Measurements from ENCODE around the gene VILL.
A peak's percentile ranks its signal among the peaks of the same experiment; 100 is the strongest.

VILL gene

GRCh38 chr3:37995652-37996641 lies 5.4 kb downstream of the VILL start:
- no peak for TF ChIP-seq CTCF (IDR thresholded peaks at IDR 0.05; ENCODE audit: low read depth, low read length)
- Histone ChIP-seq H3K27me3 (no peaks in the 10 kb centered on the region), H3K4me3 (ENCODE audit: low read depth, low read length) (no peak overlapping the region), H3K9me3 (no peaks in the 10 kb centered on the region), H3K4me1 (no peaks in the 10 kb centered on the region), H3K36me3 (no peaks in the 10 kb centered on the region)
- DNase-seq = no peak

- Histone ChIP-seq H3K27me3 (no peaks in the 10 kb centered on the region), H3K4me1 (no peaks in the 10 kb centered on the region), H3K4me3 (ENCODE audit: low read depth, low read length) (no peak overlapping the region), H3K36me3 (no peaks in the 10 kb centered on the region), H3K9me3 (no peaks in the 10 kb centered on the region)
- peak; percentile 66 for DNase-seq
- TF ChIP-seq CTCF (IDR thresholded peaks at IDR 0.05; ENCODE audit: low read depth, low read length) = peak; percentile 78
Observed at GRCh38 chr3:37996785-37997301, 6.3 kb downstream of the VILL start.

GRCh38 chr3:37997342-37997741 lies 6.8 kb downstream of the VILL start:
- Histone ChIP-seq H3K36me3 (no peaks in the 10 kb centered on the region), H3K4me3 (ENCODE audit: low read depth, low read length) (no peak overlapping the region), H3K27me3 (no peaks in the 10 kb centered on the region), H3K4me1 (no peaks in the 10 kb centered on the region), H3K9me3 (no peaks in the 10 kb centered on the region)
- no peak for DNase-seq
- TF ChIP-seq CTCF (IDR thresholded peaks at IDR 0.05; ENCODE audit: low read depth, low read length) = no peak

- DNase-seq = no peak
- H3K36me3 ChIP-seq = no peaks in the 10 kb centered on the region
- H3K4me3 ChIP-seq (ENCODE audit: low read depth, low read length) = no peak overlapping the region
- TF ChIP-seq CTCF (IDR thresholded peaks at IDR 0.05; ENCODE audit: low read depth, low read length) = no peak
- H3K9me3 ChIP-seq = no peaks in the 10 kb centered on the region
- no peaks in the 10 kb centered on the region for H3K27me3 ChIP-seq
- no peaks in the 10 kb centered on the region for H3K4me1 ChIP-seq
Observed at GRCh38 chr3:37997791-37998370, 7.3 kb downstream of the VILL start.

- no peaks in the 10 kb centered on the region for H3K4me1 ChIP-seq
- DNase-seq = no peak
- H3K36me3 ChIP-seq = no peaks in the 10 kb centered on the region
- no peaks in the 10 kb centered on the region for H3K27me3 ChIP-seq
- TF ChIP-seq CTCF (IDR thresholded peaks at IDR 0.05; ENCODE audit: low read depth, low read length) = no peak
- no peak overlapping the region for H3K4me3 ChIP-seq (ENCODE audit: low read depth, low read length)
- H3K9me3 ChIP-seq = no peaks in the 10 kb centered on the region
Observed at GRCh38 chr3:37999836-38000235, 9.2 kb downstream of the VILL start.
